SK-N-SH (cell line): ENCODE data around the gene SLC12A7. TPM values are rescaled to one million over a fixed set of nuclear protein-coding genes. Genes with fewer than 3 reads are reported as not detected.

ENCODE experiments used
- CTCF ChIA-PET: fragments of 300-600, 350-600 bp; formaldehyde crosslinking; extraction: SDS; loops from one replicate; lab custom pipeline; 2021; lab: Yijun Ruan, JAX
- POLR2A ChIA-PET: fragments of 350-600 bp; sonication (Branson Sonifier 250); formaldehyde crosslinking; extraction: SDS; loops from one replicate; lab custom pipeline; 2020; ENCODE audit warnings: antibody characterized with exemption, inconsistent platforms; lab: Yijun Ruan, JAX
- DNase-seq: peaks from one replicate; pipeline ENCODE4 v3.0.0; 2012
- H2AFZ ChIP-seq: fragments of 200-600 bp; sonication (generic); 2 replicates; pipeline ENCODE4 v1.8.1; 2016; ENCODE audit warnings: antibody characterized with exemption, mild to moderate bottlenecking, low read depth
- H3F3A ChIP-seq: fragments of 200-600 bp; sonication (generic); replicated peaks from 2 replicates; pipeline ENCODE3; 2016; ENCODE audit warnings: antibody characterized with exemption, mild to moderate bottlenecking; ENCODE audit not compliant: insufficient read depth
- H3K27ac ChIP-seq, 2 experiments: fragments of 200-500 bp in 1 of 2; fragments of 200-600 bp in 1 of 2; sonication (Bioruptor generic) in 1 of 2; sonication (generic), shearing (Covaris generic) in 1 of 2; 2 replicates each; pipeline versions ENCODE4 v1.5.1 to v1.6.1; 2014 to 2016; ENCODE audit warnings: low read depth in 2 of 2, inconsistent platforms in 1 of 2, low read length in 1 of 2, mild to moderate bottlenecking in 1 of 2, mixed read lengths in 1 of 2
- H3K27me3 ChIP-seq: fragments of 200-600 bp; sonication (generic), shearing (Covaris generic); 2 replicates; pipeline ENCODE4 v1.6.1; 2016; ENCODE audit warnings: mixed run types; ENCODE audit not compliant: insufficient read depth
- H3K36me3 ChIP-seq, 2 experiments: fragments of 200-500 bp in 1 of 2; fragments of 200-600 bp in 1 of 2; sonication (Bioruptor generic) in 1 of 2; sonication (generic) in 1 of 2; replicated peaks in 1 of 2; 2 replicates each; pipeline versions ENCODE3 to v1.5.1; 2014 to 2016; ENCODE audit warnings: low read length in 1 of 2, mild to moderate bottlenecking in 1 of 2; ENCODE audit not compliant: insufficient read depth in 2 of 2, control insufficient read depth in 1 of 2
- H3K4me1 ChIP-seq, 2 experiments: fragments of 200-500 bp in 1 of 2; fragments of 200-600 bp in 1 of 2; sonication (Bioruptor generic) in 1 of 2; sonication (generic), shearing (Covaris generic) in 1 of 2; 2 replicates each; pipeline versions ENCODE4 v1.5.1 to v1.6.1; 2014 to 2016; ENCODE audit warnings: low read depth in 1 of 2, low read length in 1 of 2, mixed run types in 1 of 2; ENCODE audit not compliant: insufficient read depth in 2 of 2, control insufficient read depth in 1 of 2
- H3K4me2 ChIP-seq: fragments of 200-600 bp; sonication (generic), shearing (Covaris generic); 2 replicates; pipeline ENCODE4 v1.6.1; 2017; ENCODE audit warnings: mixed run types
- H3K4me3 ChIP-seq, 2 experiments: fragments of 200-500 bp in 1 of 2; fragments of 200-600 bp in 1 of 2; sonication (Bioruptor generic) in 1 of 2; sonication (generic), shearing (Covaris generic) in 1 of 2; 2 replicates each; pipeline versions ENCODE4 v1.5.1 to v1.8.1; 2014 to 2016; ENCODE audit warnings: low read depth in 2 of 2, inconsistent platforms in 1 of 2, low read length in 1 of 2, mild to moderate bottlenecking in 1 of 2, mixed read lengths in 1 of 2, moderate library complexity in 1 of 2
- H3K79me2 ChIP-seq: fragments of 200-600 bp; sonication (generic); 2 replicates; pipeline ENCODE4 v1.8.1; 2017; ENCODE audit warnings: mild to moderate bottlenecking; ENCODE audit not compliant: insufficient read depth
- H3K9ac ChIP-seq: fragments of 200-600 bp; sonication (generic); 2 replicates; pipeline ENCODE4 v1.6.1; 2017; ENCODE audit warnings: mixed run types
- H3K9me2 ChIP-seq: fragments of 200-600 bp; sonication (generic); 2 replicates; pipeline ENCODE4 v1.6.1; 2017; ENCODE audit warnings: mixed run types
- H3K9me3 ChIP-seq: fragments of 200-600 bp; sonication (generic); 2 replicates; pipeline ENCODE4 v1.6.1; 2017; ENCODE audit warnings: mixed run types, mild to moderate bottlenecking, moderate library complexity
- H4K20me1 ChIP-seq: fragments of 200-600 bp; sonication (generic); 2 replicates; pipeline ENCODE4 v1.6.1; 2017; ENCODE audit warnings: mild to moderate bottlenecking, mixed run types; ENCODE audit not compliant: insufficient read depth
- CHD2 ChIP-seq: fragments of 150-350 bp; IDR thresholded peaks from 2 replicates; pipeline ENCODE4 v1.6.1; 2018; ENCODE audit warnings: low read length; ENCODE audit not compliant: partially characterized antibody
- CTCF ChIP-seq: fragments of 200-600 bp; sonication (generic); IDR thresholded peaks from 2 replicates; pipeline ENCODE4 v1.6.1; 2017; ENCODE audit warnings: antibody characterized with exemption, mild to moderate bottlenecking, moderate library complexity
- FOXM1 ChIP-seq: IDR thresholded peaks from 2 replicates; pipeline ENCODE4 v1.4.0; 2012; ENCODE audit warnings: low read depth, mild to moderate bottlenecking
- GATA2 ChIP-seq: sonication (generic); formaldehyde crosslinking; IDR thresholded peaks from 2 replicates; pipeline ENCODE4 v1.5.0; 2020; ENCODE audit warnings: mild to moderate bottlenecking, missing genetic modification reagents
- MEF2A ChIP-seq: IDR thresholded peaks from 2 replicates; pipeline ENCODE4 v1.4.0; 2012; ENCODE audit warnings: low read depth, borderline replicate concordance
- NRF1 ChIP-seq: IDR thresholded peaks from 2 replicates; pipeline ENCODE4 v1.6.1; 2012; ENCODE audit warnings: low read depth, mild to moderate bottlenecking, low read length
- PBX3 ChIP-seq: IDR thresholded peaks from 2 replicates; pipeline ENCODE4; 2012
- RCOR1 ChIP-seq: fragments of 150-350 bp; IDR thresholded peaks from 2 replicates; pipeline ENCODE4 v1.6.1; 2017; ENCODE audit warnings: antibody characterized with exemption, low read length
- RFX5 ChIP-seq: IDR thresholded peaks from 2 replicates; pipeline ENCODE4 v1.6.1; 2012; ENCODE audit warnings: mild to moderate bottlenecking, improper control_type of control experiment, low read length
- RXRA ChIP-seq: IDR thresholded peaks from 2 replicates; pipeline ENCODE4 v1.4.0; 2012; ENCODE audit warnings: low read depth, mild to moderate bottlenecking, borderline replicate concordance
- SMC3 ChIP-seq: IDR thresholded peaks from 2 replicates; pipeline ENCODE4 v1.6.1; 2012; ENCODE audit warnings: low read depth, low read length, improper control_type of control experiment
- TAF1 ChIP-seq: IDR thresholded peaks from 2 replicates; pipeline ENCODE4 v1.6.1; 2012; ENCODE audit warnings: low read depth, mild to moderate bottlenecking, low read length, moderate library complexity, borderline replicate concordance
- YY1 ChIP-seq: IDR thresholded peaks from 2 replicates; pipeline ENCODE4 v1.4.0; 2012; ENCODE audit warnings: low read depth, mild to moderate bottlenecking
- WGBS: methylation state at CpG from one replicate; pipeline ENCODE4 v1.1.6; 2017; ENCODE audit warnings: low lambda C conversion rate; 5-methylcytosine and 5-hydroxymethylcytosine counted together
- polyA plus RNA-seq, 3 experiments: library from polyadenylated mRNA; depleted of rRNA; stranded (reverse); fragments of >200 nt; gene quantifications; 2 replicates each; pipeline ENCODE4 v1.2.3, GENCODE V29; 2012

SLC12A7 gene
- polyA plus RNA-seq, 1 of the 3 experiments (the other 2 are of a cell fraction): 2.6 TPM

GRCh38 chr5:1010641-1011046 is 101.2 kb downstream of the SLC12A7 start:
- TF ChIP-seq NRF1: no peak
- no peak for TF ChIP-seq CHD2
- no peak for TF ChIP-seq FOXM1
- no peak for TF ChIP-seq CTCF
- TF ChIP-seq RFX5: no peak
- TF ChIP-seq MEF2A: no peak
- no peak for TF ChIP-seq YY1
- no peak for TF ChIP-seq TAF1
- no peak for TF ChIP-seq RXRA
- no peak for TF ChIP-seq PBX3
- TF ChIP-seq GATA2 (CRISPR knock-in tag): no peak
- TF ChIP-seq RCOR1: no peak
- Histone ChIP-seq H3K4me1 (no peaks in the 10 kb centered on the region; a peak in 1 of 4 replicates), H3K9me3 (no peaks in the 10 kb centered on the region), H3K9ac (no peak overlapping the region), H3K4me3 (no peak overlapping the region), H3K79me2 (no peaks in the 10 kb centered on the region), H2AFZ (no peak overlapping the region), H4K20me1 (no peaks in the 10 kb centered on the region), H3K27me3 (peaks cover 50% of the 10 kb centered on the region), H3K27ac (no peak overlapping the region), H3K36me3 (no peaks in the 10 kb centered on the region), H3K4me2 (no peak overlapping the region), H3F3A (no peaks in the 10 kb centered on the region), H3K9me2 (no peaks in the 10 kb centered on the region)
- POLR2A ChIA-PET: no interaction called here
- CTCF ChIA-PET: interaction anchor here (0.7 to 6.5 kb wide), 15 partner anchors 8 to 514 kb away, joined by 3 to 44 read pairs (median 6); no protein-coding TSS in a partner anchor
- DNase-seq: no peak
- WGBS: 55% methylated on average over 7 of the region's 13 CpGs

GRCh38 chr5:1010181-1010510 is 101.7 kb downstream of the SLC12A7 start:
- Histone ChIP-seq H3K79me2 (no peaks in the 10 kb centered on the region), H3K9ac (no peak overlapping the region), H2AFZ (no peak overlapping the region), H3K4me1 (no peaks in the 10 kb centered on the region; a peak in 1 of 4 replicates), H4K20me1 (no peaks in the 10 kb centered on the region), H3K4me2 (no peak overlapping the region), H3K36me3 (no peaks in the 10 kb centered on the region), H3F3A (no peaks in the 10 kb centered on the region), H3K9me2 (no peaks in the 10 kb centered on the region), H3K9me3 (no peaks in the 10 kb centered on the region), H3K4me3 (no peak overlapping the region), H3K27me3 (peaks cover 55% of the 10 kb centered on the region), H3K27ac (no peak overlapping the region)
- POLR2A ChIA-PET: no interaction called here
- TF ChIP-seq CTCF: no peak
- TF ChIP-seq SMC3: 0 out of 2 replicates have a peak, but pooled peaks have one; percentile 5
- CTCF ChIA-PET: interaction anchor here (1.0 to 6.5 kb wide), 16 partner anchors 9 to 482 kb away, joined by 3 to 44 read pairs (median 7); no protein-coding TSS in a partner anchor
- DNase-seq: no peak
- 25% methylated on average over 4 of the region's 4 CpGs for WGBS
